ENCODE data around the gene HNMT. TPM values are rescaled to one million over a fixed set of nuclear protein-coding genes. Genes with fewer than 3 reads are reported as not detected.
A peak's percentile ranks its signal among the peaks of the same experiment; 100 is the strongest.

Gene HNMT
- total and polyA plus RNA-seq, 2 of the 13 experiments (the other 11 are each of a cell fraction or from before 2014, with no cell fraction given): 279 to 309 TPM

DNA sequence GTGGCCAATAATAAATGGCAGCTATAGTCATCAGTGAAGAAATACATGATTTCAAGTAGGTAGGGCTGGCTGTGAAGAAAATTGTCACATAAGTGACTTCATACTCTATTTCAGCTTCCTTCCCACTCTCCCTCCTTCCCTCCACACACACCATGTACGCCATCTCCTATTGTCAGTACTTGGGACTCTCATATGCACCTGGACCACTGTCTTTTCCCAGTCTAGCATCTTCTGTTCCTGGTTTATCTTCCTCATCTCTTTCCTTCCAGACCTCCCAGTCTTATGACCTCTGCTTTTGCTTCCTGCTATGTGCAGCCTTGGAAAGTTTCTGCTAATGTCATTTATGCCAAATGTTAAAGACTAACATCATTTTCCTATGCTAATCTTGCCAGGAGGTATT, 35.0 kb downstream of the HNMT start:
- no peak overlapping the region for H3K4me3 ChIP-seq (replicated peaks in 1 of 3; ENCODE audit: insufficient read depth in 1 of 3, low read depth in 2 of 3, low read length in 3 of 3)
- H3K9ac ChIP-seq (ENCODE audit: insufficient read depth, low read depth, low read length): no peak overlapping the region
- DNase-seq (ENCODE audit: low spot score) (no peak), FAIRE-seq (no peak), ATAC-seq (peak; percentile 38)
- H3K4me2 ChIP-seq (ENCODE audit: low read depth, low read length): no peak overlapping the region
- no TSS peak for BruUV-seq (replicated peaks)
- peaks cover 19% of the 10 kb centered on the region for H3K9me3 ChIP-seq (ENCODE audit: low read length)
- intact Hi-C loops (cut with micrococcal nuclease; ENCODE audit: unreplicated experiment): no loop called here
- peaks cover 6% of the 10 kb centered on the region for H3K79me2 ChIP-seq (ENCODE audit: insufficient read depth, low read length)
- H3K36me3 ChIP-seq (replicated peaks in 1 of 2; ENCODE audit: control insufficient read depth in 1 of 2, insufficient read depth in 2 of 2, low read length in 2 of 2): peaks cover 17 to 50% of the 10 kb centered on the region in 2 experiments
- in situ Hi-C loops (cut with HindIII; ENCODE audit: extremely low pct_ligation_motif_present, low pct_unique_long_range_greater_than_20kb): no loop called here
- POLR2A ChIA-PET: interaction anchor here (1.1 to 1.2 kb wide), 2 partner anchors 34 to 35 kb away, joined by 3 read pairs; partner anchors contain the start of gene HNMT
- CTCF ChIA-PET (ENCODE audit: low intra/inter-chr PET ratio, low total read pairs): interaction anchor here (1.1 kb wide), 1 partner anchor 89 kb away, joined by 3 read pairs; no protein-coding TSS in a partner anchor
- 0 out of 2 replicates have a peak, but pooled peaks cover 6% of the 10 kb centered on the region for H4K20me1 ChIP-seq (ENCODE audit: insufficient read depth, low read length)
- TF ChIP-seq RBFOX2 (IDR thresholded peaks at IDR 0.05; ENCODE audit: low read depth, low read length) (0 out of 2 replicates have a peak, but pooled peaks have one; percentile 13), PAF1 (CRISPR knock-in tag; IDR thresholded peaks at IDR 0.05) (peak; percentile 87; the same call in 1 of the 2 replicates), POLR2G (IDR thresholded peaks at IDR 0.05; ENCODE audit: low read depth, low read length) (peak; percentile 25; the same call in 1 of the 2 replicates), POLR2AphosphoS2 (IDR thresholded peaks at IDR 0.05; ENCODE audit: low read depth, low read length) (peak; percentile 41; the same call in 1 of the 2 replicates), SSRP1 (CRISPR knock-in tag; IDR thresholded peaks at IDR 0.05) (0 out of 2 replicates have a peak, but pooled peaks have one; percentile 28), RBM22 (optimal IDR thresholded peaks at IDR 0.05; ENCODE audit: low read length) (peak; percentile 91), SMYD3 (CRISPR knock-in tag; IDR thresholded peaks at IDR 0.05) (peak; percentile 13; the same call in 1 of the 2 replicates), TCF12 (IDR thresholded peaks at IDR 0.05) (no peak), TCF12 (CRISPR knock-in tag; IDR thresholded peaks at IDR 0.05) (no peak), POLR2AphosphoS5 (IDR thresholded peaks at IDR 0.05; ENCODE audit: low read depth, low read length) (peak; percentile 16; the same call in 1 of the 2 replicates), KDM6A (CRISPR knock-in tag; IDR thresholded peaks at IDR 0.05; ENCODE audit: low read depth) (no peak), ZC3H13 (CRISPR knock-in tag; IDR thresholded peaks at IDR 0.05) (no peak), SALL1 (CRISPR knock-in tag; IDR thresholded peaks at IDR 0.05) (no peak)
- TF ChIP-seq, protein P1, sequence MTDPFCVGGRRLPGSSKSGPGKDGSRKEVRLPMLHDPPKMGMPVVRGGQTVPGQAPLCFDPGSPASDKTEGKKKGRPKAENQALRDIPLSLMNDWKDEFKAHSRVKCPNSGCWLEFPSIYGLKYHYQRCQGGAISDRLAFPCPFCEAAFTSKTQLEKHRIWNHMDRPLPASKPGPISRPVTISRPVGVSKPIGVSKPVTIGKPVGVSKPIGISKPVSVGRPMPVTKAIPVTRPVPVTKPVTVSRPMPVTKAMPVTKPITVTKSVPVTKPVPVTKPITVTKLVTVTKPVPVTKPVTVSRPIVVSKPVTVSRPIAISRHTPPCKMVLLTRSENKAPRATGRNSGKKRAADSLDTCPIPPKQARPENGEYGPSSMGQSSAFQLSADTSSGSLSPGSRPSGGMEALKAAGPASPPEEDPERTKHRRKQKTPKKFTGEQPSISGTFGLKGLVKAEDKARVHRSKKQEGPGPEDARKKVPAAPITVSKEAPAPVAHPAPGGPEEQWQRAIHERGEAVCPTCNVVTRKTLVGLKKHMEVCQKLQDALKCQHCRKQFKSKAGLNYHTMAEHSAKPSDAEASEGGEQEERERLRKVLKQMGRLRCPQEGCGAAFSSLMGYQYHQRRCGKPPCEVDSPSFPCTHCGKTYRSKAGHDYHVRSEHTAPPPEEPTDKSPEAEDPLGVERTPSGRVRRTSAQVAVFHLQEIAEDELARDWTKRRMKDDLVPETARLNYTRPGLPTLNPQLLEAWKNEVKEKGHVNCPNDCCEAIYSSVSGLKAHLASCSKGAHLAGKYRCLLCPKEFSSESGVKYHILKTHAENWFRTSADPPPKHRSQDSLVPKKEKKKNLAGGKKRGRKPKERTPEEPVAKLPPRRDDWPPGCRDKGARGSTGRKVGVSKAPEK (CRISPR knock-in tag; IDR thresholded peaks at IDR 0.05; ENCODE audit: borderline replicate concordance): no peak
- TF ChIP-seq, protein P2, sequence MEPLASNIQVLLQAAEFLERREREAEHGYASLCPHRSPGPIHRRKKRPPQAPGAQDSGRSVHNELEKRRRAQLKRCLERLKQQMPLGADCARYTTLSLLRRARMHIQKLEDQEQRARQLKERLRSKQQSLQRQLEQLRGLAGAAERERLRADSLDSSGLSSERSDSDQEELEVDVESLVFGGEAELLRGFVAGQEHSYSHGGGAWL (CRISPR knock-in tag; IDR thresholded peaks at IDR 0.05): no peak
- no peaks in the 10 kb centered on the region for H3K4me1 ChIP-seq (ENCODE audit: insufficient read depth, low read length)
- no peak overlapping the region for H2AFZ ChIP-seq (ENCODE audit: low read length)
- no peak overlapping the region for H3K27ac ChIP-seq (ENCODE audit: extremely low read length, insufficient read depth, low read length)
- no peaks in the 10 kb centered on the region for H3K27me3 ChIP-seq (ENCODE audit: control insufficient read depth in 1 of 2, insufficient read depth in 2 of 2, low read length in 2 of 2)
- WGBS (ENCODE audit: low lambda C conversion rate): 95% methylated on average over 1 of the region's 1 CpG

Measured in HepG2 (cell line).